ENCODE measurements around the gene TMEM97. TPM values are rescaled to one million over a fixed set of nuclear protein-coding genes. Genes with fewer than 3 reads are reported as not detected.
A peak's percentile ranks its signal among the peaks of the same experiment; 100 is the strongest.
"Not testable (repeated sequence)": the region's sequence is repeated elsewhere in the genome, so short reads cannot be mapped to it uniquely, and the experiment has no call there.

Gene TMEM97
- total and polyA plus RNA-seq, 2 experiments from 2014 or later: 101 to 216 TPM

DNA sequence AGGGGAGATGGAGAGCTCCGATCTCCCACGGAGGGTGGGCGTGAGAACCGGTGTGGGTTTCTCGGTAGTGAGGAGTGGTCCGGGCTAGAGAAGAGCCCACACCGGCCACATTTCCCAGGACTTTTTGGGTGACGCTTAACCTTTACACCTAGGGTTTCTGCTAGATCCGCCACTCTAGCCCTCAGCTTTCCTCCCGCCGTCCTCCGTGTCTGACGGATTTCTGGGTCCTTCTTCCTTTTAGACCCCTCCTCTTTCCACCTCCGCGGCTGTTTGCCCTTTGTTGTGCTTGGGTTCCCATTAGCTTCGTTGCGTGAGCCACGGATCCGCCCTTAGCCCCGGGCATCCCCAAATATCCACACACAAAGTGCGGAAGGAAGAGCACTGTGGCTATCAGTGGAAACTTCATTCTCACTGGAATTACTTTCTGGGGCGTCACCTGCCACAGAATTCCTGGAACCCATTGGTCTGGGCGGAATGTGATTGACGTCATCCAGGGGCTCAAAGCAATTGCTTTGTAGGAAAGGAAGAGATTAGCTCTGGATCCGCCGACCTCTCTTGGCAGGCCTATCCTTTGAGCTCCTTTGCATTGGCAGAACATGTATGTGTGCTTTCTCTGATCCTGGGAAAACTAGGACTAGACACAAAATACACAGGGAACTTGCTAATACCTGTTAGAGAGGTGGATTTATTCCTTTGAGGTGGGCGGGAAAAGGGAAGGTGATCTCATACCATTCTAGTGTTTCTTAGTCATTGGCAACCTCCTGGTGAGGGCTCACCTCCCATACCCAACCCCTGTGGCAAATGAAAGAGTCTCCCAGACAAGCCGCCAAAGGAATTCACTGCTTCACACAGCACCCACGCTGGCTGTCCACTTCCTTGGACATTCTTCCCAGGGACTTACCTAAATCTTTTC lies 17.2 kb downstream of the TMEM97 start:
- Histone ChIP-seq H3K4me1 (ENCODE audit: insufficient read depth) (peaks cover 11% of the 10 kb centered on the region), H3F3A (replicated peaks; ENCODE audit: low read depth) (no peaks in the 10 kb centered on the region), H3K4me2 (peak overlapping the region; percentile 78), H3K79me2 (replicated peaks; ENCODE audit: insufficient read depth) (peaks cover 22% of the 10 kb centered on the region), H3K27ac (ENCODE audit: low read depth) (peak overlapping the region; percentile 51; the same call in 1 of the 2 replicates), H3K36me3 (ENCODE audit: insufficient read depth) (peaks cover 2% of the 10 kb centered on the region; the same call in 1 of the 2 replicates), H3K27me3 (ENCODE audit: insufficient read depth) (no peaks in the 10 kb centered on the region), H3K4me3 (peak overlapping the region; percentile 67), H2AFZ (peak overlapping the region; percentile 44; the same call in 1 of the 2 replicates), H4K20me1 (replicated peaks; ENCODE audit: insufficient read depth) (peaks cover 5% of the 10 kb centered on the region; the same call in 1 of the 2 replicates), H3K9me2 (ENCODE audit: insufficient read depth) (no peaks in the 10 kb centered on the region)
- no peaks in the 10 kb centered on the region for H3K9me3 Mint-ChIP-seq
- DNase-seq (ENCODE audit: low spot score) (peak; percentile 94), ATAC-seq (peak; percentile 35)
- H3K27me3 Mint-ChIP-seq (ENCODE audit: insufficient read depth, low read depth, poor library complexity): peaks cover 15% of the 10 kb centered on the region
- H3K27ac Mint-ChIP-seq: peak overlapping the region; percentile 97
- TF ChIP-seq, protein P1, sequence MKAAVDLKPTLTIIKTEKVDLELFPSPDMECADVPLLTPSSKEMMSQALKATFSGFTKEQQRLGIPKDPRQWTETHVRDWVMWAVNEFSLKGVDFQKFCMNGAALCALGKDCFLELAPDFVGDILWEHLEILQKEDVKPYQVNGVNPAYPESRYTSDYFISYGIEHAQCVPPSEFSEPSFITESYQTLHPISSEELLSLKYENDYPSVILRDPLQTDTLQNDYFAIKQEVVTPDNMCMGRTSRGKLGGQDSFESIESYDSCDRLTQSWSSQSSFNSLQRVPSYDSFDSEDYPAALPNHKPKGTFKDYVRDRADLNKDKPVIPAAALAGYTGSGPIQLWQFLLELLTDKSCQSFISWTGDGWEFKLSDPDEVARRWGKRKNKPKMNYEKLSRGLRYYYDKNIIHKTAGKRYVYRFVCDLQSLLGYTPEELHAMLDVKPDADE (IDR thresholded peaks at IDR 0.05): no peak
- TF ChIP-seq, protein P2, sequence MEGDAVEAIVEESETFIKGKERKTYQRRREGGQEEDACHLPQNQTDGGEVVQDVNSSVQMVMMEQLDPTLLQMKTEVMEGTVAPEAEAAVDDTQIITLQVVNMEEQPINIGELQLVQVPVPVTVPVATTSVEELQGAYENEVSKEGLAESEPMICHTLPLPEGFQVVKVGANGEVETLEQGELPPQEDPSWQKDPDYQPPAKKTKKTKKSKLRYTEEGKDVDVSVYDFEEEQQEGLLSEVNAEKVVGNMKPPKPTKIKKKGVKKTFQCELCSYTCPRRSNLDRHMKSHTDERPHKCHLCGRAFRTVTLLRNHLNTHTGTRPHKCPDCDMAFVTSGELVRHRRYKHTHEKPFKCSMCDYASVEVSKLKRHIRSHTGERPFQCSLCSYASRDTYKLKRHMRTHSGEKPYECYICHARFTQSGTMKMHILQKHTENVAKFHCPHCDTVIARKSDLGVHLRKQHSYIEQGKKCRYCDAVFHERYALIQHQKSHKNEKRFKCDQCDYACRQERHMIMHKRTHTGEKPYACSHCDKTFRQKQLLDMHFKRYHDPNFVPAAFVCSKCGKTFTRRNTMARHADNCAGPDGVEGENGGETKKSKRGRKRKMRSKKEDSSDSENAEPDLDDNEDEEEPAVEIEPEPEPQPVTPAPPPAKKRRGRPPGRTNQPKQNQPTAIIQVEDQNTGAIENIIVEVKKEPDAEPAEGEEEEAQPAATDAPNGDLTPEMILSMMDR (conservative IDR thresholded peaks at IDR 0.05; ENCODE audit: low read depth in 2 of 2): no peak
- peak; percentile 87 for TF ChIP-seq CREB1 (CRISPR knock-in tag; IDR thresholded peaks at IDR 0.05; ENCODE audit: low read depth)
- H3K4me1 Mint-ChIP-seq: peaks cover 24% of the 10 kb centered on the region
- H3K4me3 Mint-ChIP-seq: peak overlapping the region; percentile 98
- no peaks in the 10 kb centered on the region; the same call in 2 of the 3 replicates for H3K36me3 Mint-ChIP-seq (ENCODE audit: low read depth)

DNA sequence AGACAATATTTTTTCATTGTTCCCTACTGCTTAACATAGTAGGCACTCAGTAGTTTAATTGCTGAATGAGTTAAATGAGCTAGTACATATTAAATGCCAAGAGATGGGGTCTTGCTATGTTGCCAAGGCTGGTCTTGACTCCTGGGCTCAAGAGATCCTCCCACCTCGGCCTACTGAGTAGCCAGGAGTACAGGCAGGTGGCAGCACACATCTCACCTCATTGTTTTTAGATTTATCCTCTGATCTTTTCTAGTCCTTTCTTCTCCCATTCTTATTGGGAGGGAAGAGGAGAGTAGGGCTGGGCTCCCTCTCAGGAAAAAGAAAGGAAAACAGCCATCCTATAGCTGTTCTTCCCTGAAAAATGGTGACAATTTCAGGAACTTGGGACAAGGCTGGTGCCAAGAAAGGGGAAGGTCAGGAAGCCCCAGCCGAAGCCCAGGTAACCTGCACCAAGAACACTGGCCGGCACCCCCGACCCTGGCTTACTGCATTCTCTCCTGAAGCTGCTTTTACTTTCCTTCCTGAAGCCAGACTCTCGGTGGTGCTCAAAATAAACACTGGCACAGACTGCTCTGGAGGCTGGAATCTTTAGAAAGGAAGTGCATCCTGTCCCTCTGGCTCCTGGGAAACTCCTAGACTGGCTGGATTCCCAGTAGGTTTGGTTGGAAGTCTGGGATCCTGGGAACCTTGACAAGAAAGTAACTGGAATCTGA lies 19.2 kb downstream of the TMEM97 start:
- H3K4me3 ChIP-seq: no peak overlapping the region
- ATAC-seq (no peak), DNase-seq (ENCODE audit: low spot score) (no peak)
- Mint-ChIP-seq H3K9me3 (no peaks in the 10 kb centered on the region), H3K27me3 (ENCODE audit: insufficient read depth, low read depth, poor library complexity) (peaks cover 15% of the 10 kb centered on the region), H3K27ac (no peak overlapping the region), H3K4me1 (peaks cover 24% of the 10 kb centered on the region), H3K36me3 (ENCODE audit: low read depth) (peaks cover 8% of the 10 kb centered on the region), H3K4me3 (no peak overlapping the region; the same call in 2 of the 3 replicates)
- no peaks in the 10 kb centered on the region for H3K9me2 ChIP-seq (ENCODE audit: insufficient read depth)
- H3K79me2 ChIP-seq (replicated peaks; ENCODE audit: insufficient read depth): peaks cover 22% of the 10 kb centered on the region
- TF ChIP-seq EZH2phosphoT487 (IDR thresholded peaks at IDR 0.05; ENCODE audit: unreplicated experiment): no peak
- TF ChIP-seq, protein P2 (conservative IDR thresholded peaks at IDR 0.05; ENCODE audit: low read depth in 2 of 2): 0 out of 4 replicates have a peak, but pooled peaks of 1 of the 2 experiments have one; percentile 8
- no peak overlapping the region for H3K4me2 ChIP-seq
- no peak overlapping the region for H2AFZ ChIP-seq
- H3K27me3 ChIP-seq (ENCODE audit: insufficient read depth): no peaks in the 10 kb centered on the region
- H3K36me3 ChIP-seq (ENCODE audit: insufficient read depth): peaks cover 8% of the 10 kb centered on the region
- peaks cover 11% of the 10 kb centered on the region for H3K4me1 ChIP-seq (ENCODE audit: insufficient read depth)
- 0 out of 2 replicates have a peak, but pooled peaks cover 2% of the 10 kb centered on the region for H4K20me1 ChIP-seq (replicated peaks; ENCODE audit: insufficient read depth)
- H3F3A ChIP-seq (replicated peaks; ENCODE audit: low read depth): no peaks in the 10 kb centered on the region
- H3K27ac ChIP-seq (ENCODE audit: low read depth): no peak overlapping the region

DNA sequence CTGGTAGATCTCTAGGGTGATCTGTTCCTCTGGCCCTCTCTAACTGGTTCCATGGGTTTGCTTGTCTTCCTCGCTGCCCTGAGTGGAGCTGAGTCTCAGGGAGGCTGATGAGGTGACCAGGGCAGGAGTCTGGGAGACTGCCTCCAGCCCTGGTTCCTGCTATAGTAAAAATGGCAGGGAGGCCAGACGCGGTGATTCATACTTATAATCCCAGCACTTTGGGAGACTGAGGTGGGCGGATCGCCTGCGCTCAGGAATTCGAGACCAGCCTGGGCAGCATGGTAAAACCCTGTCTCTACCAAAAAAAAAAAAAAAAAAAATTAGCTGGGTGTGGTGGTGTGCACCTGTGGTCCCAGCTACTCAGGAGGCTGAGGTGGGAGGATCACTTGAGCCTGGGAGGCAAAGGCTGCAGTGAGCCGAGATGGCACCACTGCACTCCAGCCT lies 19.8 kb downstream of the TMEM97 start:
- Histone ChIP-seq H3K79me2 (replicated peaks; ENCODE audit: insufficient read depth) (peaks cover 22% of the 10 kb centered on the region), H3K4me1 (ENCODE audit: insufficient read depth) (peaks cover 11% of the 10 kb centered on the region)
- H3K27ac ChIP-seq (ENCODE audit: low read depth); H3F3A ChIP-seq (replicated peaks; ENCODE audit: low read depth); H3K27me3 ChIP-seq (ENCODE audit: insufficient read depth); ATAC-seq; H2AFZ ChIP-seq; H3K36me3 ChIP-seq (ENCODE audit: insufficient read depth); H3K4me3 ChIP-seq; H4K20me1 ChIP-seq (replicated peaks; ENCODE audit: insufficient read depth); H3K27ac Mint-ChIP-seq; H3K4me2 ChIP-seq; H3K9me2 ChIP-seq (ENCODE audit: insufficient read depth); DNase-seq (ENCODE audit: low spot score); H3K36me3 Mint-ChIP-seq (ENCODE audit: low read depth); H3K9me3 Mint-ChIP-seq; H3K4me3 Mint-ChIP-seq: not testable (repeated sequence)
- Mint-ChIP-seq H3K4me1 (peaks cover 24% of the 10 kb centered on the region), H3K27me3 (ENCODE audit: insufficient read depth, low read depth, poor library complexity) (peaks cover 15% of the 10 kb centered on the region)

Data from GM23338 (cell line).